ENCODE data around the gene CCDC188. TPM values are rescaled to one million over a fixed set of nuclear protein-coding genes. Genes with fewer than 3 reads are reported as not detected.

CCDC188 gene
- total RNA-seq, 1 donor: 0.36 TPM

GRCh38 chr22:20197407-20198030 lies 46.7 kb upstream of the CCDC188 start:
- H3K4me2 ChIP-seq (ENCODE audit: insufficient read depth, low read length): no peak overlapping the region
- peaks cover 15% of the 10 kb centered on the region for H3K27me3 ChIP-seq (ENCODE audit: insufficient read depth, low read length)
- H3K9me3 ChIP-seq (ENCODE audit: low read depth, low read length): no peaks in the 10 kb centered on the region
- no peak overlapping the region for H2AFZ ChIP-seq (ENCODE audit: low read length)
- H3K27ac ChIP-seq (ENCODE audit: low read depth, low read length): no peak overlapping the region
- no peak overlapping the region for H3K4me3 ChIP-seq (ENCODE audit: insufficient read depth, low read length)
- no peak for TF ChIP-seq CTCF (IDR thresholded peaks at IDR 0.05; ENCODE audit: extremely low read depth, low read depth, low read length)
- H3K79me2 ChIP-seq (ENCODE audit: insufficient read depth, low read length): no peaks in the 10 kb centered on the region
- H3K4me1 ChIP-seq (ENCODE audit: insufficient read depth, low read length): no peaks in the 10 kb centered on the region
- no peaks in the 10 kb centered on the region for H3K36me3 ChIP-seq (ENCODE audit: insufficient read depth, low read length)
- no peak for DNase-seq (ENCODE audit: insufficient read length, low spot score, missing footprints)
- H4K20me1 ChIP-seq (ENCODE audit: insufficient read depth, low read length): no peaks in the 10 kb centered on the region

GRCh38 chr22:20196094-20196842 lies 45.4 kb upstream of the CCDC188 start:
- no peak overlapping the region for H3K27ac ChIP-seq (ENCODE audit: low read depth, low read length)

DNA sequence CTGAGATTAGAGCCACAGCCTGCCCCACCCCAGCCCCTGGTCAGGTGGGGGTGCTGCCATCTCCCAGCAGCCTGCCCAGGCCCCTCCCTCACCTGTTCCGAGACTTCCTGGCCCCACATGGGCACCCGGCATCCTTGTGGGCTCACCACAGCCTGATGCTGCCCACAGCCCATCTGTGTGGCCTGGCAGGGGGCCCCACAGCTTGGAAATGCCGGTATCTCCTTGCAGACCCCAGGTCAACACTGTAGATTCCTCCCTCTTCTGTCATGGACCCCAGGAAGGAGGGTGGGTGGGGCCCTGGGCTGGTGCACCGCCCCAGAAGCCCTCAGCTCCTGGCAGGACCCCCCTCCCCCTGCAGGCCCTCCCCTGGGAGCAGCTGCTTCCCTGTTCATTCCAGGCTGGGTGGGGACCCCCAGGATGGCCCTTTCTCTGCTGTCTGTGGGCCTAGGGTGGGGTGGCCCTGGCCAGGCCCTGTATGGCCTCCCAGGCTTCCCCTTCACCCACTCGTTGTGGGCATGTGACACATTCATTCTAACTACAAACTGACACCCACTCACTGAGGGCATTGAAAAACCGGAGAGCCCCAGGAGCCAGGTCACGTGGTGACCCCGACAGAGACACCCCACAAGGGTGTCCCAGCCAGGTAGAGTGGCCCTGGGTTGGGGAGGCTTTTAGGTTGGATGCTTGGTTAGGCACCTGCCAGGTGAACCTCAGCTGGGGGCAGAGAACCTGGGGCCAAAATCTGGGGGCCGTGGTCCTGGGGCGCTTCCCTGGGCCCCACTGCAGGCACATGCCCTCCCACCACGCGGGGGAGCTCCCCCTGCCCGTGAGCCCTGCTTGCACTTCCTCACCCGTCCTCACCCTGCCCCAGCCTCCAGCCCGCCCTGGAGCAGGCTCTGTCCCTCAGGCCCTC lies 44.1 kb upstream of the CCDC188 start:
- H3K4me3 ChIP-seq (ENCODE audit: insufficient read depth, low read length): no peak overlapping the region
- peaks cover 7% of the 10 kb centered on the region for H3K27me3 ChIP-seq (ENCODE audit: insufficient read depth, low read length)
- no peaks in the 10 kb centered on the region for H4K20me1 ChIP-seq (ENCODE audit: insufficient read depth, low read length)
- no peak overlapping the region for H3K27ac ChIP-seq (ENCODE audit: low read depth, low read length)
- no peaks in the 10 kb centered on the region for H3K36me3 ChIP-seq (ENCODE audit: insufficient read depth, low read length)
- TF ChIP-seq CTCF (IDR thresholded peaks at IDR 0.05; ENCODE audit: extremely low read depth, low read depth, low read length): no peak
- H3K9me3 ChIP-seq (ENCODE audit: low read depth, low read length): no peaks in the 10 kb centered on the region
- no peak overlapping the region for H2AFZ ChIP-seq (ENCODE audit: low read length)
- H3K4me2 ChIP-seq (ENCODE audit: insufficient read depth, low read length): no peak overlapping the region
- DNase-seq (ENCODE audit: insufficient read length, low spot score, missing footprints): no peak
- H3K79me2 ChIP-seq (ENCODE audit: insufficient read depth, low read length): no peaks in the 10 kb centered on the region
- H3K4me1 ChIP-seq (ENCODE audit: insufficient read depth, low read length): no peaks in the 10 kb centered on the region

More at GRCh38 chr22:20196094-20196842, 45.4 kb upstream of the CCDC188 start:
- H4K20me1 ChIP-seq (ENCODE audit: insufficient read depth, low read length): no peaks in the 10 kb centered on the region
- no peak overlapping the region for H3K4me3 ChIP-seq (ENCODE audit: insufficient read depth, low read length)
- peaks cover 15% of the 10 kb centered on the region for H3K27me3 ChIP-seq (ENCODE audit: insufficient read depth, low read length)
- no peak for TF ChIP-seq CTCF (IDR thresholded peaks at IDR 0.05; ENCODE audit: extremely low read depth, low read depth, low read length)
- H3K4me1 ChIP-seq (ENCODE audit: insufficient read depth, low read length): no peaks in the 10 kb centered on the region
- no peaks in the 10 kb centered on the region for H3K79me2 ChIP-seq (ENCODE audit: insufficient read depth, low read length)
- no peaks in the 10 kb centered on the region for H3K36me3 ChIP-seq (ENCODE audit: insufficient read depth, low read length)
- DNase-seq (ENCODE audit: insufficient read length, low spot score, missing footprints): no peak
- no peak overlapping the region for H3K4me2 ChIP-seq (ENCODE audit: insufficient read depth, low read length)
- H3K9me3 ChIP-seq (ENCODE audit: low read depth, low read length): no peaks in the 10 kb centered on the region
- H2AFZ ChIP-seq (ENCODE audit: low read length): no peak overlapping the region
